ENCODE data around the gene ING1.
"Not testable (repeated sequence)": the region's sequence is repeated elsewhere in the genome, so short reads cannot be mapped to it uniquely, and the experiment has no call there.

The ING1 gene

GRCh38 chr13:110696776-110697175 is 16.7 kb upstream of the ING1 start:
- no peak for DNase-seq

- DNase-seq = no peak
These were observed 15.7 kb upstream of the ING1 start for GRCh38 chr13:110697842-110698241.

GRCh38 chr13:110698689-110699088 is 14.8 kb upstream of the ING1 start:
- DNase-seq = no peak

GRCh38 chr13:110699148-110700145 is 14.1 kb upstream of the ING1 start:
- no peak for DNase-seq

GRCh38 chr13:110700186-110700585 is 13.3 kb upstream of the ING1 start:
- no peak for DNase-seq

GRCh38 chr13:110700641-110701040 is 12.9 kb upstream of the ING1 start:
- no peak for DNase-seq

GRCh38 chr13:110701061-110701460 is 12.4 kb upstream of the ING1 start:
- not testable (repeated sequence) for DNase-seq

GRCh38 chr13:110702089-110702488 is 11.4 kb upstream of the ING1 start:
- DNase-seq = no peak

- no peak for DNase-seq
These were observed 10.6 kb upstream of the ING1 start for GRCh38 chr13:110702591-110703526.

- DNase-seq = no peak
These were observed 8.1 kb upstream of the ING1 start for GRCh38 chr13:110705356-110705825.

GRCh38 chr13:110705826-110706569 is 7.5 kb upstream of the ING1 start, which contains the start of gene CARS2:
Gene CARS2, minus strand, starts transcription at chr13:110706116. Its CDS starts 23 bp downstream, at chr13:110706093.
- peak; percentile 96 for DNase-seq

- no peak for DNase-seq
These were observed 6.7 kb upstream of the ING1 start for GRCh38 chr13:110706570-110707372.

GRCh38 chr13:110712081-110712848 is 1.2 kb upstream of the ING1 start:
- peak; percentile 87 for DNase-seq

- DNase-seq = peak; percentile 99
These were observed 455 bp upstream of the ING1 start for GRCh38 chr13:110712849-110713641.

- peak; percentile 75 for DNase-seq
These were observed 689 bp downstream of the ING1 start for GRCh38 chr13:110713981-110714796.

GRCh38 chr13:110714797-110715394 is 1.4 kb downstream of the ING1 start:
- peak; percentile 63 for DNase-seq

- peak; percentile 97 for DNase-seq
These were observed 2.1 kb downstream of the ING1 start for GRCh38 chr13:110715395-110716246.

- no peak for DNase-seq
These were observed 2.7 kb downstream of the ING1 start for GRCh38 chr13:110716247-110716515.

Measured in stimulated activated CD4-positive, alpha-beta T cell treated with anti-CD3 and anti-CD28 coated beads, Interleukin-15, amount 100 ng/mL, for 24 hours (primary cell).